Mesothelial cell of epicardium (in vitro differentiated cells): ENCODE measurements around the gene TAS1R3. TPM values are rescaled to one million over a fixed set of nuclear protein-coding genes. Genes with fewer than 3 reads are reported as not detected.

ENCODE experiments used
- DNase-seq, 2 experiments: peaks; one replicate each; pipeline ENCODE4 v3.0.0; 2021; ENCODE audit warnings: low spot score in 2 of 2; ENCODE audit not compliant: unreplicated experiment in 2 of 2
- H3K27ac Mint-ChIP-seq: 2 replicates; pipeline ENCODE4 v1.8.0; 2021; ENCODE audit warnings: mixed read lengths
- H3K27me3 Mint-ChIP-seq: 2 replicates; pipeline ENCODE4 v1.8.0; 2021; ENCODE audit warnings: low read depth, mixed read lengths
- H3K36me3 Mint-ChIP-seq: 2 replicates; pipeline ENCODE4 v1.8.0; 2021; ENCODE audit warnings: mixed read lengths
- H3K4me1 Mint-ChIP-seq: 2 replicates; pipeline ENCODE4 v1.8.0; 2021; ENCODE audit warnings: mixed read lengths
- H3K4me3 Mint-ChIP-seq: 2 replicates; pipeline ENCODE4 v1.8.0; 2021; ENCODE audit warnings: mild to moderate bottlenecking, moderate library complexity, mixed read lengths
- H3K9me3 Mint-ChIP-seq: 2 replicates; pipeline ENCODE4 v1.8.0; 2021; ENCODE audit warnings: mixed read lengths
- total RNA-seq: library from RNA; stranded (reverse); gene quantifications from 3 replicates; pipeline ENCODE4 v1.2.1, GENCODE V29; 2021
- TF ChIP-seq, protein P1 (sequence below): fragments of 200-600 bp; sonication (generic); IDR thresholded peaks from one replicate; pipeline ENCODE4 v1.5.0; 2021; ENCODE audit warnings: antibody characterized with exemption; ENCODE audit not compliant: unreplicated experiment

Gene TAS1R3
- total RNA-seq, 1 donor from 2014 or later = 0.98 TPM

DNA sequence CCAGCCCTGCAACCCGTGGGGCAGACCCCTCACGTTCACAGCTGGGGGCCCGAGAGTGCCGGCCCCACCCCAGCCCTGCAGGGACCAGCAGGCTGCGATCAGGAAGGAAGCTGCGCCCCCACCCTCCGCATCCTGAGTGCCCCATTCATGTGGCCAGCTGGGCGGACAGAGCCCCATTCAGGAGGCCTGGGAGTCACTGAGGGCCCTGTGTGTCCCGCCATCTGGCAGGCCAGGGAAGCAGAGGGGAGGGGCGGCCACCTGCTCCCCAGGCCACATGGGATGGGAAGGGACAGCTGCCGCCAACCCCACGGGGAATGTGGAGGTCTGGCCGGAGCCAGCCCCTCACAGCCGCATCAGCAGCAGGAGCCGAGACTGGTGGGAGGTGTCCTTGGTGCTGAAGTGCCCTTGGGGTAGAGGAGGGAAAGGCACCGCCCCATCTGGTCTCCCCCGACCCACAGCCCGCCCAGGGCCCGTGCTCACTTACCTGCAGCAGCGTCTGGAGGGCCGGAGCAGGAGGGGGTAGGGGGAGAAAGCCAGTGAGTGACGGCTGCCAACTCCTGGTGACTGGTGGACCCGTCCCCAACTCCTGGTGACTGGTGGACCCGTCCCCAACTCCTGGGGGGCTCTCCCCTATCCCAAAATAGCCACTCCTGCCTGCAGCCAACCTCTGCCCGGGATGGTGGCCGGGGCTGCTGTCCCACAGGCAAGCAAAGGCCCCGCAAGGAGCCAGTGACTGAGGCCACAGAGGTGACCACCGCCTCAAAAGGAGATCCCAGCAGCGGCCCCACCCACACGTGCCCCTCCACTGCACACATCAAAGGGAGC, 32.0 kb upstream of the TAS1R3 start:
- Mint-ChIP-seq H3K27me3 (no peaks in the 10 kb centered on the region), H3K4me3 (no peak overlapping the region), H3K27ac (no peak overlapping the region), H3K4me1 (no peaks in the 10 kb centered on the region), H3K9me3 (no peaks in the 10 kb centered on the region), H3K36me3 (no peaks in the 10 kb centered on the region)
- TF ChIP-seq, protein P1, sequence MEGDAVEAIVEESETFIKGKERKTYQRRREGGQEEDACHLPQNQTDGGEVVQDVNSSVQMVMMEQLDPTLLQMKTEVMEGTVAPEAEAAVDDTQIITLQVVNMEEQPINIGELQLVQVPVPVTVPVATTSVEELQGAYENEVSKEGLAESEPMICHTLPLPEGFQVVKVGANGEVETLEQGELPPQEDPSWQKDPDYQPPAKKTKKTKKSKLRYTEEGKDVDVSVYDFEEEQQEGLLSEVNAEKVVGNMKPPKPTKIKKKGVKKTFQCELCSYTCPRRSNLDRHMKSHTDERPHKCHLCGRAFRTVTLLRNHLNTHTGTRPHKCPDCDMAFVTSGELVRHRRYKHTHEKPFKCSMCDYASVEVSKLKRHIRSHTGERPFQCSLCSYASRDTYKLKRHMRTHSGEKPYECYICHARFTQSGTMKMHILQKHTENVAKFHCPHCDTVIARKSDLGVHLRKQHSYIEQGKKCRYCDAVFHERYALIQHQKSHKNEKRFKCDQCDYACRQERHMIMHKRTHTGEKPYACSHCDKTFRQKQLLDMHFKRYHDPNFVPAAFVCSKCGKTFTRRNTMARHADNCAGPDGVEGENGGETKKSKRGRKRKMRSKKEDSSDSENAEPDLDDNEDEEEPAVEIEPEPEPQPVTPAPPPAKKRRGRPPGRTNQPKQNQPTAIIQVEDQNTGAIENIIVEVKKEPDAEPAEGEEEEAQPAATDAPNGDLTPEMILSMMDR = no peak
- peak in 1 of 2 experiments; percentile 64 for DNase-seq

DNA sequence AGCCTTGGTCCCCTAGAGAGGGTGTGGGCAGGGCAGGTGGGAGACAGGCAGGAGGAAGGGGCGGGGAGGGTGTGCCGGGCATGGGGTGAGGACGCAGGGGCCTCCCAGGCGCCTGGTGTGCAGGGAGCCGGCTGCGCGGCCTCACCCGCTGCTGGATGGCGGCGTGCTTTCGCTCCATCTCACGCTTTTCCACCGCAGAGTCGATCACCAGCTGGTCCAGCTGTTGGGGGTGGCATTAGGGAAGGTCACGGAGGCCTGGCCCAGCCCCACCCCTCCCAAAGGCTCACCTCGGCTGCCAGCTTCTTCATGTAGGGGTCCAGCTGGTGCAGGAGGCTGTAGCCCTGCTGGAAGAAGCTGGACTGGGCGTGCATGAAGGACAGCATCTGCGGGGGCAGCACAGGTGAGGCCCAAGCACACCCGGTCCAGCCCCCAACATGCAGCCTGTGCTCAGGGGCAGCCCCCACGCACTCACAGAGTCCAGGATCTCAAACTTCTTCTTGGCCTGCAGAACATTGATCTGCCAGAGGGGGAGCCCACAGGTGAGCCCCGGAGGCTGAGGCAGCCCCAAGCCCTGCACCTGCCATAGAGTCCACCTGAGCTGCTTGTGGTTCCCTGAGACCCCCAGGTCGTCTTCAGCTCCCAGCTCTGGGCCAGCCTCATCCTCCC, 31.3 kb upstream of the TAS1R3 start:
- DNase-seq = no peak
- no peaks in the 10 kb centered on the region for H3K27me3 Mint-ChIP-seq
- no peak overlapping the region for H3K27ac Mint-ChIP-seq
- no peaks in the 10 kb centered on the region for H3K9me3 Mint-ChIP-seq
- no peaks in the 10 kb centered on the region for H3K36me3 Mint-ChIP-seq
- peaks cover 5% of the 10 kb centered on the region for H3K4me1 Mint-ChIP-seq
- TF ChIP-seq, protein P1 = peak; percentile 25
- no peak overlapping the region for H3K4me3 Mint-ChIP-seq

DNA sequence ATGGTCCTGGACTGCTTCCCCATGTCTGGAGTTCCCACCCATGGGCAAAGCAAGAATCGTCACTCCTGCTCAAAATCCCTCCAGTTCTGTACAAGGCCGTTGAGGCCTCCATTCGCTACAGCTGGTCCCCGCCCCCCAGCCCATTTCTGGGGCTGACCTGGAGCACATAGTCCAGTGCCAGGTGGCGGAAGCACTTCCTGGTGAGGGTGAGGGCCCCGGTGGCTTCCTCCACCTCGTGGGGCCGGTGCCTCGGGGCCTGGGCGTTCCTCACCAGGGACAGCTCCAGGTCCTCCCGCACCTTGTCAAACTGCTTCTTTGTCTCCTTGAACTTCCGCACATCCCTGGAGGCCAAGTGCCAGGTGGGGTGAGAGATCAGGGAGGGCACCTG, 30.7 kb upstream of the TAS1R3 start:
- Mint-ChIP-seq H3K27ac (no peak overlapping the region), H3K36me3 (no peaks in the 10 kb centered on the region), H3K4me1 (peaks cover 8% of the 10 kb centered on the region), H3K27me3 (no peaks in the 10 kb centered on the region), H3K9me3 (no peaks in the 10 kb centered on the region), H3K4me3 (no peak overlapping the region)
- DNase-seq = no peak
- TF ChIP-seq, protein P1 = no peak

DNA sequence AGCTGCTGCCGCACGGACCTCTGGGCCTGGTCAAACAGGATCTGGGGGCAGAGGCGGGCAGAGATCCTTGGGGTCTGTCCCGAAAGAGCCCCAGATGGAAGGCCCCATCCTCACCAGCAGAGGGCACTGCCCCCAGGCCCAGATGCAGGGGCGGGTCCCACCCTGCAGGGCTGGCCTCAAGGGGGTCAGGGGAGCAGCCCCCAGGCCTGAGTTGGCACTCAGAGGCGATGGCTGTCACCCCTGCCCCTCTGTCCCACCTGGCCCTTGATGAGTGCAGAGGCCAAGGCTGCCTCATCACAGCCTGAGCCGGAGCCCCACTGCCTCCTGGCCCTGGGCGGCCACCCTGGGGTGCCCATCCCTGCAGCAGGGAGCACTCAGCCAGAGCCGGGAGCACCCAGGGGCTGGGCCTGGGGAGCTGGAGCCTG, 29.1 kb upstream of the TAS1R3 start:
- no peak for DNase-seq
- TF ChIP-seq, protein P1 = peak; percentile 44
- peaks cover 21% of the 10 kb centered on the region for H3K4me1 Mint-ChIP-seq
- no peak overlapping the region for H3K27ac Mint-ChIP-seq
- no peak overlapping the region for H3K4me3 Mint-ChIP-seq
- H3K36me3 Mint-ChIP-seq = no peaks in the 10 kb centered on the region
- no peaks in the 10 kb centered on the region for H3K9me3 Mint-ChIP-seq
- no peaks in the 10 kb centered on the region for H3K27me3 Mint-ChIP-seq

DNA sequence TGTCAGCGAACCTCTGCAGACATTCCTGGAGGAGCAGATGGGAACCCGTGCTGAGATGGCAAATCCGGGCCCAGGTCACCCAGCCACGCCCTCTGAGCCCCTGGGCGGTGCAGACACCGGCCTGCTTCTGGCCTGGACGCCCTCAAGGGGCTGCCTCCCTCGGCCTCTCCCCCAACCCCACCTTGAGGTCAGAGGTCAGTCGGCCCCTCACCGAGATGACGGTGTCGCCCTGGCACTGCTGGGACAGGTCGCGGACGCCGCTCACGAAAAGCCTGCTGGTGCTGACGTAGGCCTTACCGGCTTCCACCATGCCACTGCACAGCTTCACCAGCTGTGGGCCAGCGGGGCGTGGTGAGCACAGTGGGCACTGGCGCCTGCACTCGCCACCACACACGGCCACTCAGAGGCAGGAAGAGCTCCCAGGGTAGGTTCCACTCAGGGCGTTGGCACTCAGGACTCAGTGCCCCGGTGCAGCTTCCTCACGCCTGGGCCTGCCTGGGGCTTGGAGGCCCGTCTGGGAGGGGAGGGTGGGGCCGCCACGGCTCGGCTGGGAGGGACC, 28.1 kb upstream of the TAS1R3 start:
- no peak for DNase-seq
- TF ChIP-seq, protein P1 = no peak
- Mint-ChIP-seq H3K4me1 (peaks cover 23% of the 10 kb centered on the region), H3K4me3 (no peak overlapping the region), H3K27me3 (no peaks in the 10 kb centered on the region), H3K27ac (no peak overlapping the region), H3K9me3 (no peaks in the 10 kb centered on the region), H3K36me3 (no peaks in the 10 kb centered on the region)
